ENCODE measurements around the gene LAMC3. TPM values are rescaled to one million over a fixed set of nuclear protein-coding genes. Genes with fewer than 3 reads are reported as not detected.

Gene LAMC3
- total RNA-seq, 4 donors from 2014 or later = under 0.01 to 0.78 (median 0.50) TPM; not detected in 1

GRCh38 chr9:130987738-130988399 lies 21.1 kb upstream of the LAMC3 start:
- ATAC-seq = no peak
- Histone ChIP-seq H3K27me3 (peaks cover 61% of the 10 kb centered on the region), H3K9me3 (no peaks in the 10 kb centered on the region), H3K4me3 (no peak overlapping the region), H3K36me3 (no peaks in the 10 kb centered on the region), H3K4me1 (no peaks in the 10 kb centered on the region), H3K27ac (no peak overlapping the region)
- TF ChIP-seq EP300 (IDR thresholded peaks at IDR 0.05) (no peak), CTCF (IDR thresholded peaks at IDR 0.05) (no peak), POLR2A (IDR thresholded peaks at IDR 0.05) (no peak), POLR2AphosphoS5 (IDR thresholded peaks at IDR 0.05) (no peak)
- 40 to 55% methylated on average over 8 of the region's 10 CpGs for whole genome bisulfite sequencing, 2 donors (ENCODE audit: low coverage in 1 of 2)

- H3K27ac ChIP-seq = no peak overlapping the region
- no peak overlapping the region for H3K4me3 ChIP-seq
- no peaks in the 10 kb centered on the region for H3K4me1 ChIP-seq
- TF ChIP-seq POLR2AphosphoS5 (IDR thresholded peaks at IDR 0.05) (no peak), EP300 (IDR thresholded peaks at IDR 0.05) (no peak), POLR2A (IDR thresholded peaks at IDR 0.05) (no peak), CTCF (IDR thresholded peaks at IDR 0.05) (no peak)
- peaks cover 65% of the 10 kb centered on the region for H3K27me3 ChIP-seq
- H3K36me3 ChIP-seq = no peaks in the 10 kb centered on the region
- no peak for ATAC-seq
- 64 to 70% methylated on average over 2 of the region's 2 CpGs for WGBS, 2 donors (ENCODE audit: low coverage in 1 of 2)
- H3K9me3 ChIP-seq = no peaks in the 10 kb centered on the region
Measured at GRCh38 chr9:130988400-130988747, 20.6 kb upstream of the LAMC3 start.

- no peaks in the 10 kb centered on the region for H3K4me1 ChIP-seq
- WGBS, 2 donors (ENCODE audit: low coverage in 1 of 2) = 75 to 78% methylated on average over 3 to 9 of the region's 9 CpGs
- no peak overlapping the region for H3K4me3 ChIP-seq
- no peak overlapping the region for H3K27ac ChIP-seq
- TF ChIP-seq CTCF (IDR thresholded peaks at IDR 0.05) (no peak), EP300 (IDR thresholded peaks at IDR 0.05) (no peak), POLR2A (IDR thresholded peaks at IDR 0.05) (no peak), POLR2AphosphoS5 (IDR thresholded peaks at IDR 0.05) (no peak)
- no peak for ATAC-seq
- no peaks in the 10 kb centered on the region for H3K9me3 ChIP-seq
- H3K36me3 ChIP-seq = no peaks in the 10 kb centered on the region
- H3K27me3 ChIP-seq = peaks cover 68% of the 10 kb centered on the region
Measured at GRCh38 chr9:130988905-130989304, 20.1 kb upstream of the LAMC3 start.

- H3K27me3 ChIP-seq = peaks cover 72% of the 10 kb centered on the region
- ATAC-seq = no peak
Measured at GRCh38 chr9:130989391-130989790, 19.6 kb upstream of the LAMC3 start.

More at GRCh38 chr9:130989391-130989790, 19.6 kb upstream of the LAMC3 start:
- Histone ChIP-seq H3K27ac (no peak overlapping the region), H3K4me3 (no peak overlapping the region), H3K36me3 (no peaks in the 10 kb centered on the region), H3K9me3 (no peaks in the 10 kb centered on the region), H3K4me1 (no peaks in the 10 kb centered on the region)
- 70 to 88% methylated on average over 2 to 4 of the region's 18 CpGs for WGBS, 2 donors (ENCODE audit: low coverage in 1 of 2)
- TF ChIP-seq EP300 (IDR thresholded peaks at IDR 0.05) = no peak
- no peak for TF ChIP-seq POLR2A (IDR thresholded peaks at IDR 0.05)
- TF ChIP-seq POLR2AphosphoS5 (IDR thresholded peaks at IDR 0.05) = no peak
- TF ChIP-seq CTCF (IDR thresholded peaks at IDR 0.05) = no peak
